Measurements from ENCODE around the gene SCARF2.

Gene SCARF2

DNA sequence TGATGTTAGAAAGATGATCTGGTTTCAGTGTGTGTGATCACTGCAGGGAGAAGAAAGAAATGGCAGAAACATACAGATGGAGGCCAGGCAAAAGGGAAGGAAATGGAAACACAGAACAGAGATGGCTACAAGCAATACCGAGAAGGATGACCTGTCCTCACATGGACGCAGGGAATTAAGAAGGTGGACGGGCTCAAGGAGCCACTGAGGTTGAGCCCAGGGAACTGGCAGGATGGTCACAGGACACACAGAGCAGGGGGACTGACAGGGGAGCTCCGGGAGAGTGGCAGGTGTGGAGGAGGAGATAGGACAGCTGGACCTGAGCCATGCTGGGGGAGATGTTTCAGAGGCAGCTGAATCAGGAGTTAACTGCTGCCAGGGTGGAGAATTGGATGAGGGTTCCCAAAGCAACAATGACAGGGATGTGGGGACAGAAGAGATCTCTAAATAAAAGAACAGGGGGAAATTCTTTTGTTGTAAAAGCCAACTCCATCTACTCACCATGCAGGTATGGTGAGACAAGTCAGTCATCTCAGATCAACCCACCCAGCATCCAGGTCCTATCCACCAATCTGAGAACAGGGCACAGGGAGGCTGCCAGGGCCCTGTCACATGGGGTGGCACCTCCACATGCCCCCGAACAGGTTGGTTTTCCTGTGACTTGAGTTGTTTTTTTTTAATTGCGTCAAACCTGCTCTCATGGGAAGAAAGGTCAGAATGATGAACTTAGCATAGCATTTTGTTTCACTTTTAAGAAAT is 31.7 kb upstream of the SCARF2 start:
- H3K36me3 Mint-ChIP-seq (ENCODE audit: insufficient read depth) = peaks cover 6% of the 10 kb centered on the region
- H3K4me3 Mint-ChIP-seq = no peak overlapping the region
- H3K27ac Mint-ChIP-seq (ENCODE audit: low read depth) = peak overlapping the region; percentile 80
- ATAC-seq (replicated peaks; ENCODE audit: extremely low read depth, poor library complexity, severe bottlenecking) = no peak
- H3K27me3 Mint-ChIP-seq = no peaks in the 10 kb centered on the region
- no peak for DNase-seq (ENCODE audit: low spot score in 2 of 2)
- H3K9me3 Mint-ChIP-seq = no peaks in the 10 kb centered on the region
- peaks cover 26% of the 10 kb centered on the region for H3K4me1 Mint-ChIP-seq

DNA sequence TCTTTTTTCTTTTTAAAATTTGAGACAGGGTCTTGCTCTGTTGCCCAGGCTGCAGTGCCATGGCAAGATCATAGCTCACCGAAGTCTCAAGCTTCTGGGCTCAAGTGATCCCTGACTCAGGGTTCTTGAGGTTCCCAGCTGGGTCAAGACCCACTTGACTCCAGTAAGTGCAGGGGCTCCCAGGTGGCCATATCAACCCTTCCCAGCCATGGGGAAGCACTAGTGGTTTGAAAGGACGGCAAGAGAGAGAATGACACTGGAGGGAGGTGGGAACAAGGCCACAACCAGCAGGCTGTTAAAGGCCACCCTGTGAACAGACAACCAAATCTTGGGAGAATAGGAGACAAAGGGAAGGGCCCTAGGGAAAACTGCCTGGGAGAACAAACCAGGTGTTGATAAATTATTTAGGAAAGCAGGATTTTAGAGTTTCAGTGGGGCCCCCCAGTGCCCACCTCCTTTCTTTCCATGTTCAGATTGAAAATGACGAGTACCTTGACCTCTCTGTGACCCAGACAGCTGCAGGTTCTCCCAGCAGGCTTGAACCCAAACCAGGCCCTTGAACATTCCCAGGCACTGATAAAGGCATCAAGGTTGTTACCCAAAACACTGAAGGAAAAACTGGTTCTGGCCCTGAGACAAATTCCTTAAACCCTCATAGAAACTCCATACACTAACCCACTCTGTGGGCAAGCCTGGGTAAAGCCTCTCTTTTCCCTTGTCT is 29.2 kb upstream of the SCARF2 start:
- DNase-seq (ENCODE audit: low spot score in 2 of 2) (no peak), ATAC-seq (replicated peaks; ENCODE audit: extremely low read depth, poor library complexity, severe bottlenecking) (no peak)
- Mint-ChIP-seq H3K4me3 (no peak overlapping the region), H3K4me1 (peaks cover 46% of the 10 kb centered on the region), H3K27me3 (no peaks in the 10 kb centered on the region), H3K36me3 (ENCODE audit: insufficient read depth) (peaks cover 12% of the 10 kb centered on the region), H3K9me3 (no peaks in the 10 kb centered on the region), H3K27ac (ENCODE audit: low read depth) (peak overlapping the region; percentile 41)

DNA sequence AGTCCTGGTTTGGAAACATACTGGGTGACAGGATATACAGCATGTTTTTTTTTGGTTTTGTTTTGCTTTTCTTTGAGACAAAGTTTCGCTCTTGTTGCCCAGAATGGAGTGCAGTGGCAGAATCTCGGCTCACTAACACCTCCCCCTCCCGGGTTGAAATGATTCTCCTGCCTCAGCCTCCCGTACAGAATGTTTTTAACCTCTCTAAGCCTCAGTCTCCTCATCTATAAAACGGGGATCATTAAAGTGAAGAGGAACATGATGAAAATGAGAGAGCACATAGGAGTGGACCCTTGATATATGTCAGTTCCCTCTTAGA is 28.1 kb upstream of the SCARF2 start:
- Mint-ChIP-seq H3K4me3 (no peak overlapping the region), H3K4me1 (peaks cover 46% of the 10 kb centered on the region), H3K36me3 (ENCODE audit: insufficient read depth) (peaks cover 12% of the 10 kb centered on the region), H3K27me3 (no peaks in the 10 kb centered on the region), H3K9me3 (no peaks in the 10 kb centered on the region), H3K27ac (ENCODE audit: low read depth) (peak overlapping the region; percentile 92)
- no peak for DNase-seq (ENCODE audit: low spot score in 2 of 2)
- ATAC-seq (replicated peaks; ENCODE audit: extremely low read depth, poor library complexity, severe bottlenecking) = no peak

DNA sequence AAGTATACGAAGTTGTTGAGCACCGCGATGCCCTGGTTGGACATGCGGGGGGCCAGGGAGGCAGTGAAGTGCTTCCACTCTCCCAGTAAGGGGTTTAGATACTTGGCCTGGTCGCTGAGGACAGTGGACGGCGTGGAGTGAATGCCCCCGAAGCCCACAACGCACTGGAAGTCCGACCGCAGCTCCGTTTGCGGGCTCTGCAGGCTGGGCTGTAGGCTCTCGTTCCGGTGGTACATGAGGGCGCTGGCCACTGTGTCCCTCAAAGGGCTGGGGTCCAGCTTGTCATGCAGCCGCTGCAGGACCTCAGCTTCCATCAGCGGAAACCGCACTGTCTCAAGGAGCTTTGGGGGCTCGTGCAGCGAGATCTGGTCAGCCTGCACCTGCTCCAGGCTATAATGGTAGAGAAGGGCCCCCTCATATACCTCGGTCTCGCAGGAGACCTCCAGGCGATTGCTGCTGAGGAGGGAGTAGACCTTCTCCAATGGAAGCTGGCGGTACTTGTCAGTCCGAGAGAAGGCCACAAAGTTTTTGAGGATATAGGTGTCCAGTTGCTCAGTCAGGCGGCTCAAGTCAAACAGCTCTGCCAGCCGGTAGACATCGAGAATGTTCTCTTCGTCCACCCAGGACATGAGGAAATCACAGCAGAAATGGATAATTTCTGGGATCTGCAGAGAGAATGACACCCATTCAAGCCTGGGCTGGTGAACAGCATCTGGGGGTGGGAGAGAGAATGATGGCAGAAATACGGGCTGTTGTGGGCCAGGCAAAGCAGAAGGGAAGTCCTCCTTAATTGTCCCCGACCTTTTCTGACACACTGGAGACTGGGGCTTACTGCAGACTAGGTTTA is 27.5 kb upstream of the SCARF2 start:
- H3K4me1 Mint-ChIP-seq = peaks cover 46% of the 10 kb centered on the region
- DNase-seq (ENCODE audit: low spot score in 2 of 2) (no peak), ATAC-seq (replicated peaks; ENCODE audit: extremely low read depth, poor library complexity, severe bottlenecking) (no peak)
- H3K36me3 Mint-ChIP-seq (ENCODE audit: insufficient read depth) = peaks cover 13% of the 10 kb centered on the region
- H3K27me3 Mint-ChIP-seq = no peaks in the 10 kb centered on the region
- H3K9me3 Mint-ChIP-seq = no peaks in the 10 kb centered on the region
- H3K4me3 Mint-ChIP-seq = peak overlapping the region; percentile 62
- peak overlapping the region; percentile 92 for H3K27ac Mint-ChIP-seq (ENCODE audit: low read depth)

GRCh38 chr22:20464096-20464614 is 26.5 kb upstream of the SCARF2 start:
- no peaks in the 10 kb centered on the region for H3K9me3 Mint-ChIP-seq
- ATAC-seq (replicated peaks; ENCODE audit: extremely low read depth, poor library complexity, severe bottlenecking) = peak; percentile 82
- no peaks in the 10 kb centered on the region for H3K27me3 Mint-ChIP-seq
- peaks cover 51% of the 10 kb centered on the region for H3K4me1 Mint-ChIP-seq
- peak overlapping the region; percentile 92 for H3K27ac Mint-ChIP-seq (ENCODE audit: low read depth)
- peak; percentile 30 to 45 for DNase-seq (ENCODE audit: low spot score in 2 of 2)
- peak overlapping the region; percentile 62 for H3K4me3 Mint-ChIP-seq
- H3K36me3 Mint-ChIP-seq (ENCODE audit: insufficient read depth) = peaks cover 14% of the 10 kb centered on the region

DNA sequence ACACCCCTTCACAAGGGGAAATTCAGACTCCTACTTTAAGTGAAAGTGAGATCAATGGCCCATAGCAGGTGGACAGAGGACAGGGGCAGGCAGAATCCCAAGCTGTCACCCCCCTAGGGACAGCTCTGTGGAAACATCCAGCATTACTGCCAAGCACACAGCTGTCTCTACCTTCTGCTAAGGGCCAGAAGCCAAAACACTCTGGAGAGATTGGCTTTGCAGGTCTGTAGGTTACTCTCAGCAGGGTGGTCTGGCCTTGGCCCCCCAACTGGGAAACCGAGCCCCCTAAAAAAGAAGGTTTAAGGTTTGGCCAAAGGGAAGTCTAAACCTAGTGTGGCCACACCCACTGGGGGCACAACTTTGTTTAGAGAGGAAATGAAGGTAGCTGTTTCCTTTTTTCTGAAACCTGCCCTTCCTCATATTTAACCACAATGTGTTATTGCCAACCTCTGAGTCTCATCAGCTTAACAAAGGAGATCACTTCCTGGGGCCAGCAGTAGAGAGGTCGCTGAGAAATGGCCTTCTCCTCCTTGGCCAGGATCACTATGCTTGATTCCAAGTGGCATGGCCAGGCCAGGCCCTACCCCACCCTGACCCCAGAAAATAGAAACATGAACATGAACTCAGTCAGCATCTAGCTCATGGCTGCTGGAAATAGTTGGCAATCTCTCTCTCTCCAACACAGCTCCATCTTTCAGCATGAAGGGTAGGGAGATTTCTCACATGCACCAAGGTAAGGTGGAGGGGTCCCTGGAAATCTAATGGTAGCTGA is 25.9 kb upstream of the SCARF2 start:
- Mint-ChIP-seq H3K36me3 (ENCODE audit: insufficient read depth) (peaks cover 10% of the 10 kb centered on the region), H3K9me3 (no peaks in the 10 kb centered on the region), H3K4me1 (peaks cover 46% of the 10 kb centered on the region), H3K27me3 (no peaks in the 10 kb centered on the region), H3K27ac (ENCODE audit: low read depth) (peak overlapping the region; percentile 92), H3K4me3 (peak overlapping the region; percentile 62)
- peak; percentile 85 for ATAC-seq (replicated peaks; ENCODE audit: extremely low read depth, poor library complexity, severe bottlenecking)
- peak; percentile 23 to 26 for DNase-seq (ENCODE audit: low spot score in 2 of 2)

DNA sequence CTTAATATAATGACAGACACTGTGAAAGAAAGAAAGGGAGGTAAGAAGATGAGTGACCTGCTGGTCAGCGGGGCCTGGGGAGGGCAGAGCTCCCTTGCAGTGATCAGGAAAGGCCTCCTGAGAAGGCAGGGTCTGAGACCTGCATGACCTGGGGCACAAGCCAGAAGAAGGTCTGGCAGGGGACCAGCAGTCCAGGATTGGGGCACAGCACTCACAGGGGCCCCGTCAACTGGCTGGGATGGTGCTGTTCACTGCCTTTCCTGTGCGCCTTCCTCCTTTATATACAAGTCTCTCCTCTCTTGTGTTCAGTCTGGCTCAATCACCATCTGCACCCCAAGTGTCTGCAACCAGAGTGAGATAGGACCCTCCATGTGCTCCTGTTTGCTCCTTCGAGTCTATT is 22.2 kb upstream of the SCARF2 start:
- Mint-ChIP-seq H3K9me3 (no peaks in the 10 kb centered on the region), H3K36me3 (ENCODE audit: insufficient read depth) (peaks cover 16% of the 10 kb centered on the region), H3K4me3 (no peak overlapping the region), H3K4me1 (peaks cover 47% of the 10 kb centered on the region), H3K27me3 (no peaks in the 10 kb centered on the region), H3K27ac (ENCODE audit: low read depth) (no peak overlapping the region)
- DNase-seq (ENCODE audit: low spot score in 2 of 2) (no peak), ATAC-seq (replicated peaks; ENCODE audit: extremely low read depth, poor library complexity, severe bottlenecking) (no peak)

DNA sequence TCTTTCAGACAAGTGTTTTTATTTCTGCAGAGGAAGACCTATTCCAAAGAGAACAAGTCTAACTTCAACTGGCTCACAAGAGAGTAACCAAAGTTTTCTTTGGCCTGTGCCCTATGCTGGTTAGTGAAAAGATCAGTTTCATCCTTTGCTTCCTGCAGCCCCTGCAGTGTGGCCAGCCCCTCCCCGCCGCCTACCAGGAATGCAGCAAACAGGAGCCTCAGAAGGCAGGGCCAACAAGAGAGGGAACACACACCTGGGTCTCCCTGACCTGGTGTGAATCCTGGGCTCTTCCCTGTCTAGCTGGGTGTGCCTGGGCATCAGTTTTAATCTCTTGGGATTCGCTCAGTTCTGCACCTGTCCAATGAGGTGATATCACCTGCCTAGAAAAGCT is 21.5 kb upstream of the SCARF2 start:
- H3K9me3 Mint-ChIP-seq = no peaks in the 10 kb centered on the region
- H3K4me3 Mint-ChIP-seq = no peak overlapping the region
- no peak overlapping the region for H3K27ac Mint-ChIP-seq (ENCODE audit: low read depth)
- ATAC-seq (replicated peaks; ENCODE audit: extremely low read depth, poor library complexity, severe bottlenecking) = no peak
- no peak for DNase-seq (ENCODE audit: low spot score in 2 of 2)
- no peaks in the 10 kb centered on the region for H3K27me3 Mint-ChIP-seq
- peaks cover 13% of the 10 kb centered on the region for H3K36me3 Mint-ChIP-seq (ENCODE audit: insufficient read depth)
- peaks cover 40% of the 10 kb centered on the region for H3K4me1 Mint-ChIP-seq

- no peak for DNase-seq (ENCODE audit: low spot score in 2 of 2)
- Mint-ChIP-seq H3K4me1 (peaks cover 35% of the 10 kb centered on the region), H3K4me3 (no peak overlapping the region), H3K36me3 (ENCODE audit: insufficient read depth) (peaks cover 8% of the 10 kb centered on the region), H3K27ac (ENCODE audit: low read depth) (peak overlapping the region; percentile 68), H3K27me3 (no peaks in the 10 kb centered on the region), H3K9me3 (no peaks in the 10 kb centered on the region)
- no peak for ATAC-seq (replicated peaks; ENCODE audit: extremely low read depth, poor library complexity, severe bottlenecking)
These were observed 21.0 kb upstream of the SCARF2 start for GRCh38 chr22:20458530-20459151.

DNA sequence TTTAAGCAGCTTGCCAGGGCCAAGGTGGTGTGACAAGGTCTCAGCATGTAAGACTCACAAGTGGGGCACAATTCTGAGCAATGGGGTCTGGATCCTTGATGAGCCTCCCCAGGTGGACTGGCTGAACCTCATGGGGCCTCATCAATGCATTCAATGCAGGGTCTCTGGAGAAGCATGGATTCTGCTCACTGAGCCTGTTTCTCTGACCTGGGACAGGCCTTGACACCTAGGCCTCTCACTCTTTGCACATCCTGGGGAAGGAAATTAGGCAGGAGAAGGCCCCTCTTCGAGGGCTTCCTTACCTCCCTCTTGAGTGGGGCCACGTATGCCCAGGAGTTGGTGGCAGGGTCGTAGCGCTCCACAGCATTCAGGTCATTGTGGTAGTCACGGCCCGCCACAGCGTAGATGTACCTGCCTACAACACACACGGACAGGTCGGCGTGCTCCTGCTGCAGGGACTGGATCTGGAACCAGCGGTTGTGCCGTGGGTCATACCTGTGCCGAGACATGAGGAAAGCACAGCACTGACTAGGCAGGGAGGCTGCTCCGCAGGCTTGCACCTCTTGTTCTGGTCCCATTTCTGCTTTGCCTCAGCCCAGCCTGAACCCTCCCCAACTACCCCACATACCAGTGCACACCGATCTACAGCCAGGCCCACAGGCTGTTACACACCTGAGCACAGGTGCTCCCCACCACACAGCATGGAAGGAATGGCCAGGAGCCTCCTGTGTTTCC is 20.0 kb upstream of the SCARF2 start:
- Mint-ChIP-seq H3K27me3 (no peaks in the 10 kb centered on the region), H3K36me3 (ENCODE audit: insufficient read depth) (peaks cover 7% of the 10 kb centered on the region), H3K9me3 (no peaks in the 10 kb centered on the region), H3K27ac (ENCODE audit: low read depth) (no peak overlapping the region), H3K4me3 (no peak overlapping the region), H3K4me1 (peaks cover 26% of the 10 kb centered on the region)
- DNase-seq (ENCODE audit: low spot score in 2 of 2) = no peak
- ATAC-seq (replicated peaks; ENCODE audit: extremely low read depth, poor library complexity, severe bottlenecking) = no peak

DNA sequence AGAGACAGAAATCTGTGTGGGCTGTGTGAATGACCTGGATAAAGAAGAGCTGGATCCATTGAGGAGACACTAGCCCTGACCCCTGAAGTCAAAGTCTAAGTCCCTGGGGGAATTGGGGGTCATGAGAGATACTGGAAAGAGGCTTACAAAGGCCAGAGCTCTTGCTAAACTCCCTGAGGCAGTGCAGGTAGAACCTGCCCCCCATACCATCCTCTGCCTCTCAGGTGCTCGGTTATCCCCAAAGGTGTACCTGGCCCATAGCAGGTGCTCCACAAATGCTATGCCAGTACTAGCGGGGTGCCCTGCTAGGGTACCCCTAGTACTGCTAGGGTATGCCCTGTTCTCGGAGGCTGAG is 19.1 kb upstream of the SCARF2 start:
- no peak for ATAC-seq (replicated peaks; ENCODE audit: extremely low read depth, poor library complexity, severe bottlenecking)

More for the DNA sequence above, 19.1 kb upstream of the SCARF2 start:
- Mint-ChIP-seq H3K27me3 (no peaks in the 10 kb centered on the region), H3K27ac (ENCODE audit: low read depth) (no peak overlapping the region), H3K36me3 (ENCODE audit: insufficient read depth) (peaks cover 10% of the 10 kb centered on the region), H3K4me1 (peaks cover 21% of the 10 kb centered on the region), H3K4me3 (no peak overlapping the region), H3K9me3 (no peaks in the 10 kb centered on the region)
- DNase-seq (ENCODE audit: low spot score in 2 of 2) = no peak
